Right hindlimb (tissue), 1 donor: ENCODE data around the gene FBXO42.
A peak's percentile ranks its signal among the peaks of the same experiment; 100 is the strongest.

ENCODE experiments used
- DNase-seq: peaks from one replicate; pipeline ENCODE4 v3.0.0-alpha.2; 2018

The FBXO42 gene

GRCh38 chr1:16321176-16321867 is 31.0 kb downstream of the FBXO42 start:
- DNase-seq, result no peak

- peak; percentile 32 for DNase-seq
Observed at GRCh38 chr1:16318555-16318954, 33.7 kb downstream of the FBXO42 start.

DNA sequence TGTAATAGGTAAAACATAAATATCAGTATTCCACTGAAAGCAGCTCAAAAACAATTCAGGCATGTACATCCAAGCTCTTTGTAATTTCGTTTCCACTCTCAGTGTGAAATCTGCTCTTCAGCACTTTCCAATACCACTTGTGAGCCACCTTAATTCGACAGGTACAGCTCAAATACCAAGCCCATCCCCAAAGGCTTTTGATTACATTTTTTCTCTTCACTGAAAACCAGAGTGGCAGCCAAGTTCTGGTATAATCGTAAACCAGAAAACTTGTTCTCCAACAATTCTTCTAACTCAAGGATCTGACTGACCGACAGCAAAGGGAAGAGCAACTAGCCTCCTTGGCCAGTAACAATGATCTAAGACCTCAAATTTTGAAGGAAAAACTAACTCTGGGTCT is 36.8 kb downstream of the FBXO42 start:
- DNase-seq, result no peak

DNA sequence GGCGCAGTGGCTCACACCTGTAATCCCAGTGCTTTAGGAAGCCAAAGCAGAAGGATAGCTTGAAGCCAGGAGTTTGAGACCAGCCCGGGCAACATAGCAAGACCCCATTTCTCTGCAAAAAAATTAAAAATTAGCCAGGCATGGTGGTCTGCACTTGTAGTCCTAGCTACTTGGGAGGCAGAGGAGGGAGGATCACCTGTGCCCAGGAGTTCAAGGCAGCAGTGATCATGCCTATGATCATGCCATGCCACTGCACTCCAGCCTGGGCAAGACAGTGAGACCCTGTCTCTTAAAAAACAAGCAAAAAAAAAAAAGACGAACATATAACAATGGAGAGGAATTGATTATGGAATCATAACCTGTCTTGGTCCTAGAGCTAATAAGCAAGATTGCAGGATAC is 45.1 kb downstream of the FBXO42 start:
- no peak for DNase-seq

GRCh38 chr1:16302709-16303627 is 49.3 kb downstream of the FBXO42 start:
- DNase-seq, result no peak

DNA sequence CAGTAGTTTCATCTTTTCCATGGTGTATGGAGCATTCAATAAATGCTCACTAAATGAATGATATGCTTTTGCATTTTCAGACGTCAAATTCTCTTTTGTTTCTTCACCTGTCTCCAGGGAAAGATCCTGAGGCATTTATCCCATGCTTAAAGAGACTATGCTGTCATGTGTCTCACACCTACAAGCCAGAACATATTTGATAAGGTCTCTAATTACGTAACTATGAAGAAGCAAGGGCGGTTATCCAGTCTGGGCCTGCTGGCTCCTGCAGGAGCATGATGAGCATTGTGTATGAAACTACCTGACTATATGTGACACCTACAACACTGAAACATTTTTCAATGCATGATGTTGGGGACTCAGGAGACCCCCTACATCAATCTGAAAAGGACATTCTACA is 51.8 kb downstream of the FBXO42 start:
- DNase-seq, result no peak

GRCh38 chr1:16298653-16299052 is 53.6 kb downstream of the FBXO42 start:
- no peak for DNase-seq

GRCh38 chr1:16296643-16297042 is 55.6 kb downstream of the FBXO42 start:
- no peak for DNase-seq

DNA sequence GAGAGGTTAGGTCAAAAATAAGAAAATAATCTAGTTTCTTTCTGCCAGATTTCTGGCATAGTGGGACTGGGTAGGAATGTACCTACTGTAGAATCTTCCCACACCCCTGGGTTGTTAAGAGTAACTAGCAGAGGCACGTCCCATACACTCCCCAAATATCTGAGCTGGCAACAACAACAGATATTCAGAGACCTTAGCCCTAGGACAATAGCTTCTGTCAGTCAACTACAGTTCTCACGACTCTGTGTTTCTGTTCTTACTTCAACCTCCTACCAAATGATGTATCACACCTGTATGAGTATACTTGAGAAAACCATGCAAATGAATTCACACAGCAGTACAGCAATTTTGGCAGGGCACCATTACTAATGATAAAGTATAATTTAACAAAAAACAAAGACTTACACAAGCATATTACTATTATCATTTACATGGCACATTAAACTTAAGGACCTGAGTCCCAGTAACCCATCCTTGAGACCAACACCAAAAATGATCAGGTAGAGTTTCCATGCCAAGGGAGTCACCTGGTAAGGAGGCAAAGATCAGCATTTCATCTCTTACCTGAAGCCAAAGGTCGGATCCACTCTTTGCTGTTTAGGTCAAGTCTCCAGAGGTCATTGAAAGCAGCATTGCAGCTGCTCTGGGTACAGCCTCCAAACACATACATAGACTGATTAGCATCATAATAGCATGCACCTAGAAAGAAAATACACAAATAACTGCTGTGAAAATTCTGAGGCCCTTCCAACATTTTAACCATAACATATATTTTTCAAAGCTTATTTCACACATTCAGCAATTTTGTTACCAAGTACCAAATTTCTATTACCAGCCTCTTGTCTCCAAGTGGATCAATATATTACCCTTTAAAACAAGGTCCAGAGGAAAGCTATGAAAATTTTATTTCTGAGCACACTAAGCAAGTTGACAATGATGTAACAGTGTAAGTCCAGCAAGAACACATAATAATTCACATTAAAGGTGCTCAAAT is 57.8 kb downstream of the FBXO42 start:
- DNase-seq, result no peak

GRCh38 chr1:16293538-16293937 is 58.7 kb downstream of the FBXO42 start:
- DNase-seq, result no peak

- no peak for DNase-seq
Observed at GRCh38 chr1:16292739-16293138, 59.5 kb downstream of the FBXO42 start.

- no peak for DNase-seq
Observed at GRCh38 chr1:16289959-16290358, 62.3 kb downstream of the FBXO42 start.

DNA sequence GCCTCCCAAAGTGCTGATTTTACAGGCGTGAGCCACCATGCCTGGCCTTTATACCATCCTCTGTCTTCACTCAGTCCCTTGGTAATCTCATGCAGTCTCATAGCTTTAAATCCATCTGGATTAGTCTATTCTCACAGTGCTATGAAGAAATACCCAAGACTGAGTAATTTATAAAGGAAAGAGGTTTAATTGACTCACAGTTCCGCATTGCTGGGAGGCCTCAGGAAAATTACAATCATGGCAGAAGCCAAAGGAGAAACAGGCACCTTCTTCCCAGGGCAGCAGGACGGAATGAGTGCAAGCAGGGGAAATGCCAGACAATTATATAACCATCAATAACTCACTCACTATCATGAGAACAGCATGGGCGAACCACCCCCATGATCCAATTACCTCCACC is 66.2 kb downstream of the FBXO42 start:
- DNase-seq, result no peak

- no peak for DNase-seq
Observed at GRCh38 chr1:16281765-16282164, 70.5 kb downstream of the FBXO42 start.

DNA sequence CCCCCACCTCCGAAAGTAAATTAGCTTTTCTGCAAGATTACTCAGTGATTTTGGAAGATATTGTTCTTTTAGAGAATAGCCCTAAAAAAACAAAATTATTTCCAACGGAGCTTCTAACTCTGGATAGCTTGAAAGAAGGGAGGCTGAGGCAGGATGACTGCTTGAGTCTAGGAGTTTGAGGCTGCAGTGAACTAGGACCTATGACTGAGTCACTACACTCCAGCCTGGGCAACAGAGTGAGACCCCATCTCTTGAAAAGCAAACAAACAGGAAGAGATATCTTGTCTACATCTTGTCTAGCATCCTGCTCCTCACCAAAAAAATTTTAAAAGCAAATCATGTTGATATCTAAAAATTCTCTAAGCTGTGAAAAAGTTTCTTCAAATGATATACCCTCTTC is 73.1 kb downstream of the FBXO42 start:
- DNase-seq, result no peak

- DNase-seq, result no peak
Observed at GRCh38 chr1:16276302-16277030, 75.8 kb downstream of the FBXO42 start.

DNA sequence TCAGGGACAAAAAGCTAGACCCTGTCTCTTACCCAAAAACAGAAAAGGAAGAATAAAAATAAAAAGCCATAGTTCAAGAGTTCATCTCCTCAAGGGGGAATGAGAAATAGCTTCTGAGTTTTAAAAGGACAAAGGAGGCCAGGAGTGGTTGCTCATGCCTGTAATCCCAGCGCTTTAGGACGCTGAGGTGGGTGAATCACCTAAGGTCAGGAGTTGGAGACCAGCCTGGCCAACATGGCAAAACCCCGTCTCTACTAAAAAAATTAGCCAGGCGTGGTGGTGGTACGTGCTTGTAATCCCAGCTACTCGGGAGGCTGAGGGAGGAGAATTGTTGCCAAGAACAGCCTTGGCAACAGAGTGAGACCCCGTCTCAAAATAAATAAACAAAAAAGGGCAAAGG is 76.7 kb downstream of the FBXO42 start:
- DNase-seq, result no peak

DNA sequence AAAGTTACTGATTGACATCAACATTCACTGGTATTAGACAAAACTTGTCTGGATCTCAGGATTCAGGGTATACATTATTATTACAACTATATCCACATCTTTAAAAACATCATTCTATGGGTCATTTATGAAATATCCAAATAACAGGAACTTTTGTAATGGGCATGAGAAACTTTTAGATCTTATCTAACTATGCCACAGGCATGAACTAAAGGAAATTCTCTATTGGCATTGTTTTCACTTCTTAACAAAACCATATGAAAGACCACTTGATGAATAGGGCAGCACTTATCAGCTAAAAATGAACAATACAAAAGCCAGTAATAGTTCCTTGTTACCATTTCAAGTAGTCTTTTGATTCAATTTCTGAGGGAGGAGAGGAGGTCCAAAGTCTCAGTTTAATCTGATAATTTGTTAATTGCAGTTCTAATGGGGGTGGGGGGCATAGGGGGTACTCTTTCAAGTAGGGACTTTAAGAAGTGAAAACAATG is 84.5 kb downstream of the FBXO42 start:
- DNase-seq, result no peak

- no peak for DNase-seq
Observed at GRCh38 chr1:16266411-16267118, 85.7 kb downstream of the FBXO42 start.

GRCh38 chr1:16262067-16262466 is 90.2 kb downstream of the FBXO42 start:
- DNase-seq, result no peak

DNA sequence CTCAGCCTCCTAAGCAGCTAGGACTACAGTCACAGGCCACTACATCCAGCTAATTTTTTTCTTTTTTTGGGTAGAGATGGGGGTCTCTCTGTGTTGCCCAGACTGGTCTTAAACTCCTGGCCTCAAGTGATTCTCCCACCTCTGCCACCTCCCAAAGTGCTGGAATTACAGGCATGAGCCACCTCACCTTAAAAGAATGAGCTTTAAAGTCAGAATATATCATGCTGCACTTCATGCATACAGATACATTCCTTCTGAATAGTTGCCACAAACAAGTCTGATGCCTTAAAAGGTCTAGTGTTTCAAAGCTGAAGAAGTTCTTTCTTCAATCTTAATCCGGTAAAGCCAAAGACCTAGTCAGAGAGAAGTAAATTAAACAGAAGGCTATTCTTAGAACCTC is 91.5 kb downstream of the FBXO42 start:
- no peak for DNase-seq
